NCI-H128 (cell line): ENCODE measurements around the gene TBC1D14.

Experiments used
- DNase-seq: peaks from one replicate; lab custom pipeline; 2025; ENCODE audit not compliant: unreplicated experiment; lab: John Stamatoyannopoulos, UW

Gene TBC1D14

DNA sequence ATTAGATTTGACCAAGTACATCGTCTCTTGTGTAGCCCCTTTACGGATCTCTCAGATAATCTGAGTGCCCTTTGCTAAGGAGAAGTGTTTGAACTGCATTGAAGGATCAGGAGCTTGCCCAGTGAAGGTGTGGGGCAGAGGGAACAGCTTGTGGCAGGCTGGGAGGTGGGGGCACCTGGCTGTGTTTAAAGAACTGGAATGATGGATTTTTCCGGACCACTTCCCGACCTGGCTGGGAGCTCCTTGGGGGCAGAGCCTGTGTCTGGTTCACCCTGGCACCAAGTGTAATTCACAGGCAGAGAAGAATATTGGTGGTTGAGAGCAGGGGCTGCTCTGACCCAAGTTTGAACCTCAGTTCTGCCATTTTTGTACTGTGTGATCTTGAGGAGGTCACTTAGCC, 18.5 kb downstream of the TBC1D14 start:
- DNase-seq = no peak

GRCh38 chr4:6929339-6929811, 19.7 kb downstream of the TBC1D14 start:
- DNase-seq = no peak

GRCh38 chr4:6929812-6930464, 20.3 kb downstream of the TBC1D14 start:
- no peak for DNase-seq

DNA sequence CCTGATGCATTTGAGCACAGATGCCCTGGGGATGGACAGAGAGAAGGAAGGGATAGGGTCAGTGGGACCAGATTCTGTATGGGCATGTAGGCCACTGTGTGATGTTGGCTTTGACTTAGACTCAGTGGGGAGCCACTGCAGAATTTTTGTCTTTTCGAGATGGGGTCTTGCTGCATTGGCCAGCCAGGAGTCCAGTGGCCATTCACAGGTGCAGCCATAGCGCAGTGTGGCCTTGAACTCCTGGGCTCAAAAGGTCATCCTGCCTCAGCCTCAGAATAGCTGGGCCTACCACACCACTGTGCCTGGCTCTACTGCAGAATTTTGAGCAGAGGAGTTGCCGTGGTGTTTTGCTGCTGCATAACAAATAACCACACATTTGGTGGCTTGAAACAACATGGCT, 22.8 kb downstream of the TBC1D14 start:
- DNase-seq = no peak

DNA sequence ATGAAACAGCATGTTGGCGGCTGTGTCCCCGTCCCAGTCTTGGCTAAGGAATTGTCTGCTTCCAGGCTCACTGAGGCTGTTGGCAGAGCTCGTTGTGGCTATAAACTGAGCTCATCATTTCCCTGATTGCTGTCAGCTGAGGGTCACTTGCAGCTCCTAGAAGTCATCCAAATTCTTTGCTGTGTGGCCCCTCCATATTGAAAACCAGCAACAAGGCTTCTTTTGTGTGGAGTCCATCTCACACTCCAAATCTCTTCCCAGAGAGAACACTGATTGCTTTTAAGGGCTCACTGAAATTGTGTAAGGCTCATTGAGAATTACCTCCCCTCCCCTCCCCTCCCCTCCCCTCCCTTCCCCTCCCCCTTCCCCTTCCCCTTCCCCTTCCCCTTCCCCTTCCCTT, 23.3 kb downstream of the TBC1D14 start:
- no peak for DNase-seq

GRCh38 chr4:6933691-6934430, 24.2 kb downstream of the TBC1D14 start:
- no peak for DNase-seq

GRCh38 chr4:6935965-6936364, 26.3 kb downstream of the TBC1D14 start:
- no peak for DNase-seq

DNA sequence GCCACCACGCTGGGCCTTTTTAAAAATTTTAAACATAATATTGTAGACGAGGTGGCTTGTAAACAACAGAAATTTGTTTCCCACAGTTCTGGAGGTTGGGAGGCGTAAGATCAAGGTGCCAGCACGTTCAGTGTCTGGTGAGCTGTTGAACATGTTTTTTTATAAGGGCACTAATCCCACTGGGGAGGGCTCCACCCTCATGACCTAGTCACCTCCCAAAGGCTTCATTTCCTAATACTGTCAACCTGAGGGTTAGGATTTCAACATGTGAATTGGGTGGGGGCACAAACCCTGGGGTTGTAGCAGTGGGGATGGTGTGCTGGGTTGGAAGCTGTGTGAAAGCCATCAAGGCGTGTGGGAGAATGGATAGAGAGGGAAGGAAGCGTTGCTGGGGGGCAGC, 27.6 kb downstream of the TBC1D14 start:
- no peak for DNase-seq

GRCh38 chr4:6937754-6938153, 28.1 kb downstream of the TBC1D14 start:
- DNase-seq = no peak

DNA sequence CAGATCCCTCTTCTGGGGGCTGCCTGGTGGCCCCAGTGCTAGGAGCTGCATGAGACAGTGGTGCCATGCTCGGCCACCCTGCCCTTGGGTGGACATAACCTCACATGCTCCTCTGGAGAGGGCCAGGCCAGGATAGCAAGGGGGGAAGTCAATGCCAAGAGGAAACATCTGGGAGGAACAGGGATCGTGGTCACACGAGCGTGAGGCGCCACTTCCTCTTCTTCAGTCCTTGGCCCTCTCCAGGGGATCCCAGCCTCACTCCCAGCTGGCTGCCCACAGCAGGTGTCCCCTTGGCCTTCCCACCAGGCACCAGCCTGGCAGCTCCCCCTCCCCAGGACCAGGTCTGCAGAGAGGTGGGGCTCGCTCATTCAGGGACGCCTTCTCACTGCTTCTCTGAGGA, 28.6 kb downstream of the TBC1D14 start:
- no peak for DNase-seq

- DNase-seq = no peak
Measured at GRCh38 chr4:6938647-6939271, 29.1 kb downstream of the TBC1D14 start.

DNA sequence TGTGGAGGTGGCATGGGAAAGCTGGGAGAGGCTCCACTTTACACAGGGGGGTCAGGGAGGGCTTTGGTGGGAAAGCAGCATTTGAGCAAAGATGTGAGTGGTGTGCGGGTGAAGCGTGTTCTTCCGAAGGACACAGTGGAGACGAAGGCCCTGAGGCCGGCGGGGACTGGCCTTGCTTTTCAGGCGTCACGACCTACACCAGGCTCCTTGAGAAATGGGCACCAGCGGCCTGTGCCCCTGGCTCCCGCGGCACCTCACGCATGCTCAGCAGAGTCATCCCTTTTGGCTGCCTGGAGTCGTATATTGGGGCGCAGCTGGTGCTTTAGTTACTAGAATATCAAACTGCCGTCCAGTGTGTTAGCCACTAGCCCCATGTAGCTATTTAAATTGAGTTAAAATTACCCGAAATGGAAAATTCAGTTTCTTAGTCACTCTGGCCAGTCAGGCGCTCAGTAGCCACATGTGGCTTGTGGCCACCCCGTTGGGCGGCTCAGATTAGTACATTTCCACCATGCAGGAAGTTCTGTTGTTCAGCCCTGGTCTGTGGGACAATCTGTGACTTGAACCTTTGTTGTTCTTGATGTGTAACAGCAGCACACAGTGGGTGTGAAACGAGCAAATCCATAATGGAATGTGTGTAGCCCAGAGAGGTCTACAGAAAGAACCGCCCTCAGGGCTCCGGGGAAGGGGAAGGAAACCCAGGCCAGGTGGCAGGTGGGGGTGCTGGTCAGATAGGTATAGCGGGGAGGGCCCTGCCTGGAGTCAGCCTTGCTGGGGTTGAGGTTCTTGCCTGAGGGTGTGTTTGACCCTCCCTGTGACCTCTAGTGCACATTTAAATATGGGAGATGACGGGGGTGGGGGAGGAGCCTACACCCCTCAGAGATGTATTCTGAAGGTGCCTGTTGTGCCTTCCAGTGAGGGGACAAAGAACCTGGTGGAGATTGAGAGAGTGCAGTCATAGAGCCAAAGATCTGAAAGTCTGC, 30.4 kb downstream of the TBC1D14 start:
- DNase-seq = no peak

GRCh38 chr4:6940744-6941137, 31.1 kb downstream of the TBC1D14 start:
- no peak for DNase-seq

DNA sequence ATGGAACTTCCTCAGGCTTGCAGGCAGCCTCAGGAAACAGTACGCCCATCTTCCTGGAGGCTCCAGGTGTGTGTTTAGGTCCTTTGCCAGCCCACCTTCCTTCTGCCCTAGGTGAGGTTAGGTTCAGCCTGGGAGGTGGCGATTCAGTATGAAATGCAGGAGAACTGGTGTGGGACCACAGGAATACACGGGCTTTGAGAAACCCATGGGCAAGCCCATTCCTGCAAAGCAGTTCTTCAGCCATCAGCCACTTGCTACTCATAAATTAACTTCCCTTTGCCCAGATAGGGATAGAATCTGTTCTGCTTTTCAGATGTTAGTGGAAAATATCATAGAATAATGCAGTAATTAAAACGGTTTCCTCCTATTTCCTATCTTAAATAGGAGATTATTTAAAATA, 32.2 kb downstream of the TBC1D14 start:
- DNase-seq = no peak

- DNase-seq = no peak
Measured at GRCh38 chr4:6942238-6942800, 32.7 kb downstream of the TBC1D14 start.

DNA sequence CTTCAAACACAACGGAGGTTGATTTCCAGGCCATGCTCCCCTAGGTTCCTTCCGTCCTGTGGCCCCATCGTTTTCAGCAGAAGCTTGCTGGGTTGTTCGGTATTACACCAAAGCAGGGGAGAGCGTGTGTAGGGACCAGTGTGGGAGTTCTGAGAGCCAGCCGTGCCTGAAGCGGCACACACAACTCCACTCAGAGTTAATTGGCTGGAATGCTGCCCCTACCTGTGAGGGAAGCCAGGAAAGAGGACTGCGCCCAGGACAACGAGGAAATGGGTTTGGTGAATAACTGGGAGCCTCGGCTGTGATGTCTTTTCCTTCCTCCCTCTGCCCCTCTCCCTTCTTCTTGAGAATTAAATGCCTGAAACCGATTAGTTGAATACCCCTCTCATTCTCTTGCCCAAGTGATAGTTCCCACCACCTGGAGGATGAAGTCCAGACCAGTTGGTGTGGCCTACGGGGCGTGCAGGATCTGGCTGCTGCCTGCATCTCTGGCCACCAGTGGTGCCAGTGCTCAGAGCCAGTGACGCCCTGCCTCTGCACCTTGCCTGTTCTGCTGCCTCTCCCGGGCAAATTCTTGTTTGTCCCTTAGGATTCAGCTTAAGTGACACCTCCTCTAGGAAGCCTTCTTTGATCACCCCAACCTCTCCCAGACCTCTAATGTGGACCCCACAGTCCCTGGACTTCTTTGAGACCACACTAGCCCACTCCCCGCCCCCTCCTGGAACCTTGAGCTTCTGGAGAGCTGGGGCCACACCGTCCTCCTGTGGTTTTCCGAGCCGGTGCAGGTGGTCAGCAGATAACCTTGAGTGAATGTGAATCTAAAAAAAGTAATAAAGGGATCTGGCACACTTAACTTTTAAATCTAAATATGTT, 33.6 kb downstream of the TBC1D14 start:
- no peak for DNase-seq

GRCh38 chr4:6943885-6944225, 34.2 kb downstream of the TBC1D14 start:
- DNase-seq = no peak

GRCh38 chr4:6944301-6945051, 34.9 kb downstream of the TBC1D14 start:
- DNase-seq = no peak

- DNase-seq = no peak
Measured at GRCh38 chr4:6945052-6945409, 35.4 kb downstream of the TBC1D14 start.
